Vagina (tissue), 2 donors: ENCODE results near the gene ARPP21. TPM values are rescaled to one million over a fixed set of nuclear protein-coding genes. Genes with fewer than 3 reads are reported as not detected.

ENCODE experiments used
- DNase-seq, 2 donors: peaks; one replicate each; pipeline ENCODE4 v3.0.0-alpha.2; 2017; ENCODE audit errors: extremely low spot score in 2 of 2
- H3K27ac ChIP-seq: fragments of 200-600 bp; sonication (generic); one replicate; pipeline ENCODE4 v1.5.1; 2019
- H3K27me3 ChIP-seq: fragments of 200-600 bp; sonication (generic); one replicate; pipeline ENCODE4 v1.5.1; 2019
- H3K36me3 ChIP-seq, 2 donors: fragments of 200-600 bp; sonication (generic); one replicate each; pipeline ENCODE4 v1.5.1; 2017 to 2019
- H3K4me1 ChIP-seq: fragments of 200-600 bp; sonication (generic); one replicate; pipeline ENCODE4 v1.5.1; 2019
- H3K4me3 ChIP-seq, 2 donors: fragments of 200-600 bp; sonication (generic); 1 replicate in 1 of 2; 2 replicates in 1 of 2; pipeline ENCODE4 v1.5.1; 2016 to 2019
- H3K9me3 ChIP-seq: fragments of 200-600 bp; sonication (generic); one replicate; pipeline ENCODE4 v1.5.1; 2019
- CTCF ChIP-seq, 3 experiments: fragments of 450-650 bp in 2 of 3; fragments of 200-600 bp in 1 of 3; sonication (generic) in 1 of 3; IDR thresholded peaks; one replicate each; pipeline ENCODE4 v1.5.1; 2017 to 2019; ENCODE audit warnings: antibody characterized with exemption in 3 of 3, mild to moderate bottlenecking in 2 of 3, moderate library complexity in 2 of 3
- POLR2A ChIP-seq, 2 donors: fragments of 450-650 bp; IDR thresholded peaks; one replicate each; pipeline ENCODE4 v1.6.1; 2017; ENCODE audit warnings: antibody characterized with exemption in 2 of 2, mild to moderate bottlenecking in 2 of 2, moderate library complexity in 2 of 2
- POLR2AphosphoS5 ChIP-seq, 2 donors: sonication (generic); formaldehyde crosslinking; IDR thresholded peaks; one replicate each; pipeline ENCODE4 v1.9.0; 2017; ENCODE audit warnings: antibody characterized with exemption in 2 of 2, mild to moderate bottlenecking in 2 of 2, low read depth in 1 of 2; ENCODE audit not compliant: insufficient read depth in 1 of 2
- intact Hi-C: fragments of 100-400 bp; cut with DNase I; formaldehyde crosslinking; loops from one replicate; pipeline ENCODE4 v1.15.1; 2023
- total RNA-seq: library from RNA; depleted of rRNA; stranded (reverse); fragments of >200 nt; gene quantifications from one replicate; pipeline ENCODE4 v1.2.3, GENCODE V29; 2016

ARPP21 gene
- total RNA-seq, 1 donor from 2014 or later, result not detected

- intact Hi-C loops, result no loop called here
- no peak for DNase-seq
Observed at GRCh38 chr3:35646081-35646480, 6.8 kb downstream of the ARPP21 start.

GRCh38 chr3:35647461-35647860 is 8.1 kb downstream of the ARPP21 start:
- no peak for TF ChIP-seq CTCF (IDR thresholded peaks at IDR 0.05)
- TF ChIP-seq POLR2AphosphoS5 (IDR thresholded peaks at IDR 0.05; ENCODE audit: insufficient read depth in 1 of 2, low read depth in 1 of 2), result no peak
- DNase-seq, result no peak
- Histone ChIP-seq H3K4me3 (no peak overlapping the region), H3K36me3 (no peaks in the 10 kb centered on the region), H3K9me3 (no peaks in the 10 kb centered on the region), H3K27me3 (no peaks in the 10 kb centered on the region), H3K4me1 (no peaks in the 10 kb centered on the region), H3K27ac (no peak overlapping the region)
- intact Hi-C loops, result no loop called here

More at GRCh38 chr3:35646081-35646480, 6.8 kb downstream of the ARPP21 start:
- H3K36me3 ChIP-seq, result no peaks in the 10 kb centered on the region
- H3K27ac ChIP-seq, result no peak overlapping the region
- no peaks in the 10 kb centered on the region for H3K9me3 ChIP-seq
- H3K4me1 ChIP-seq, result no peaks in the 10 kb centered on the region
- no peaks in the 10 kb centered on the region for H3K27me3 ChIP-seq
- no peak for TF ChIP-seq POLR2A (IDR thresholded peaks at IDR 0.05)
- no peak overlapping the region for H3K4me3 ChIP-seq

- Histone ChIP-seq H3K36me3 (no peaks in the 10 kb centered on the region), H3K27ac (no peak overlapping the region), H3K4me3 (no peak overlapping the region), H3K4me1 (no peaks in the 10 kb centered on the region), H3K9me3 (no peaks in the 10 kb centered on the region), H3K27me3 (no peaks in the 10 kb centered on the region)
- DNase-seq, result no peak
- TF ChIP-seq POLR2A (IDR thresholded peaks at IDR 0.05) (no peak), CTCF (IDR thresholded peaks at IDR 0.05) (no peak), POLR2AphosphoS5 (IDR thresholded peaks at IDR 0.05; ENCODE audit: insufficient read depth in 1 of 2, low read depth in 1 of 2) (no peak)
- intact Hi-C loops, result no loop called here
Observed at GRCh38 chr3:35648347-35648746, 9.0 kb downstream of the ARPP21 start.

- Histone ChIP-seq H3K9me3 (no peaks in the 10 kb centered on the region), H3K4me1 (no peaks in the 10 kb centered on the region), H3K4me3 (no peak overlapping the region), H3K27me3 (no peaks in the 10 kb centered on the region), H3K27ac (no peak overlapping the region), H3K36me3 (no peaks in the 10 kb centered on the region)
- no peak for DNase-seq
- intact Hi-C loops, result no loop called here
- TF ChIP-seq CTCF (IDR thresholded peaks at IDR 0.05) (no peak), POLR2AphosphoS5 (IDR thresholded peaks at IDR 0.05; ENCODE audit: insufficient read depth in 1 of 2, low read depth in 1 of 2) (no peak), POLR2A (IDR thresholded peaks at IDR 0.05) (no peak)
Observed at GRCh38 chr3:35649405-35649804, 10.1 kb downstream of the ARPP21 start.

GRCh38 chr3:35651426-35651825 is 12.1 kb downstream of the ARPP21 start:
- no peak for DNase-seq
- H3K27me3 ChIP-seq, result no peaks in the 10 kb centered on the region
- H3K4me1 ChIP-seq, result no peaks in the 10 kb centered on the region
- intact Hi-C loops, result no loop called here
- H3K36me3 ChIP-seq, result no peaks in the 10 kb centered on the region
- no peak for TF ChIP-seq POLR2A (IDR thresholded peaks at IDR 0.05)
- no peaks in the 10 kb centered on the region for H3K9me3 ChIP-seq
- H3K27ac ChIP-seq, result no peak overlapping the region
- H3K4me3 ChIP-seq, result no peak overlapping the region

GRCh38 chr3:35651851-35652250 is 12.5 kb downstream of the ARPP21 start:
- no peaks in the 10 kb centered on the region for H3K27me3 ChIP-seq
- H3K36me3 ChIP-seq, result no peaks in the 10 kb centered on the region
- no peak overlapping the region for H3K4me3 ChIP-seq
- intact Hi-C loops, result no loop called here
- DNase-seq, result no peak
- no peaks in the 10 kb centered on the region for H3K9me3 ChIP-seq
- no peak for TF ChIP-seq POLR2A (IDR thresholded peaks at IDR 0.05)
- TF ChIP-seq CTCF (IDR thresholded peaks at IDR 0.05), result no peak
- TF ChIP-seq POLR2AphosphoS5 (IDR thresholded peaks at IDR 0.05; ENCODE audit: insufficient read depth in 1 of 2, low read depth in 1 of 2), result no peak
- H3K4me1 ChIP-seq, result no peaks in the 10 kb centered on the region
- H3K27ac ChIP-seq, result no peak overlapping the region
